HG03066 (cell line): ENCODE measurements around the gene SPATA2L.

ENCODE experiments used
- ATAC-seq: cut with Tn5 transposase; IDR thresholded peaks from one replicate; pipeline ENCODE4 v1.9.1; 2021; ENCODE audit warnings: low read depth; ENCODE audit not compliant: unreplicated experiment

Gene SPATA2L

GRCh38 chr16:89658221-89658879 lies 43.2 kb downstream of the SPATA2L start:
- no peak for ATAC-seq

GRCh38 chr16:89657442-89658220 lies 43.9 kb downstream of the SPATA2L start, which contains the start of the genes CHMP1A and SPATA33:
TSS of gene CHMP1A (minus strand) at chr16:89657708. CDS start at chr16:89657588, 120 bp downstream.
TSS of gene SPATA33 (plus strand) at chr16:89657836. CDS start at chr16:89657912, 76 bp downstream.
- peak; percentile 89 for ATAC-seq

- ATAC-seq, result no peak
Measured at GRCh38 chr16:89656435-89657121, 44.9 kb downstream of the SPATA2L start.

GRCh38 chr16:89655062-89655643 lies 46.4 kb downstream of the SPATA2L start:
- no peak for ATAC-seq

- ATAC-seq, result no peak
Measured at GRCh38 chr16:89653656-89654295, 47.7 kb downstream of the SPATA2L start.

GRCh38 chr16:89651584-89651983 lies 49.9 kb downstream of the SPATA2L start:
- ATAC-seq, result no peak

GRCh38 chr16:89646906-89647305 lies 54.6 kb downstream of the SPATA2L start:
- no peak for ATAC-seq
